HG03060 (cell line): Measurements from ENCODE around the gene LIMCH1.
"Not testable (repeated sequence)": the region's sequence is repeated elsewhere in the genome, so short reads cannot be mapped to it uniquely, and the experiment has no call there.

Source experiments
- ATAC-seq: cut with Tn5 transposase; IDR thresholded peaks from one replicate; pipeline ENCODE4 v1.9.1; 2021; ENCODE audit warnings: low read depth, moderate number of reproducible peaks; ENCODE audit not compliant: unreplicated experiment

LIMCH1 gene

DNA sequence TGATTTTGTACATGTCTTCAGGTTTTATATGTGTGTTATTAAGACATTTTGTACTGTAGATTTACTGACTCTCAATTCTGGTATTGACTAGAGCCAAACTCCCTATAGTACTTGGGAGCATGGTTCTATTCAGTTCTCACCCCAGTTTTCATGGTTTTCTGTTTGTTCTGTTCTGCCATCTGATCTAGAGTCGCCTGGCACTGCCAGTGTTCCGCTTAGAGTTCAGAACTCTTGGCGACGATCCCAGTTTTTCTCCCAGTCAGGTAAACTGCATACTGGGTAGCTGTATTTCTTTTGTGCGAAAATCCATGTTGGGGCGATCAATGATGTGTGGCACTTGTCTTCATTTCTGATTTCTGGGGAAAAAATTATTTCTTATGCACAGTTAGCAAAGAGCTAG lies 132.6 kb downstream of the LIMCH1 start:
- no peak for ATAC-seq

GRCh38 chr4:41670982-41671381 lies 133.0 kb downstream of the LIMCH1 start:
- no peak for ATAC-seq

GRCh38 chr4:41678086-41678816 lies 140.3 kb downstream of the LIMCH1 start:
- no peak for ATAC-seq

GRCh38 chr4:41678951-41679350 lies 141.0 kb downstream of the LIMCH1 start:
- ATAC-seq: no peak

- ATAC-seq: no peak
Observed at GRCh38 chr4:41679991-41680390, 142.0 kb downstream of the LIMCH1 start.

DNA sequence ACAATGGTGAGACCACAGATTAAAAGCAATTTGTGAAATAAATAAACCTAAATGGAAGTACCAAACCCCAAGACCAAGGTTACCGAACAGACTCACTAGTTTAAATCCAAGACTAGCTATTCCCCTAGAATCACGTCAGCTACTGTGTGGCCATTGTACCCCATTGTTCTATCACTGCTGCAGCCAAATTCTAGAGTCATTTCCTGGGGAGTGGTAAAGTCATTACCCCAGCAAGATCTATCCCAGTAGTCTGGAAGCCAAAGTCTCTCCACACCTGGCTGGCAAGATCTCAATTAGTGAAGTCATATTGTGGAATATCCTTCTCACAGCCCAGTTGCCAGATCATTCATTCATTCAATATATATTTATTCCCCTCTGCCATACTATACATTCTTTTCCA lies 143.1 kb downstream of the LIMCH1 start:
- ATAC-seq: no peak

DNA sequence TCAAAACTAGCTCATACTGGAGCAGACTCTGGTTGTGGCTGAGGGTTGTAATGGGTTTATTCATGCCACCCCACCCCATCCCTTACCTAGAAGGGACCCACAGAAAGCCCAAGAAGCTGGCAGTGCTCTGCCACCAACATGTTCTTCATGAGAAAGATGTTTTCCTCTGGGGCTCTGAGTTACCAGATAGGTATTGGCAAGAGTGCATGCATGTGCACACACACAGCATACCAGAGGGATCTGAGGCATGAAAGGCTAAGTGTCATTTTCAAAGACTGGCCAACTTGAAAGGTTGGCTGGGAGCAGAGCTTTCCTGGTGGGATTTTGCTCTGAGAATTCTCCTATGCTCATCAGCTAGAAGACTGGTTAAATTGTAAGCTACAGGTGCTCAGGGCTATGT lies 145.4 kb downstream of the LIMCH1 start:
- ATAC-seq: no peak

DNA sequence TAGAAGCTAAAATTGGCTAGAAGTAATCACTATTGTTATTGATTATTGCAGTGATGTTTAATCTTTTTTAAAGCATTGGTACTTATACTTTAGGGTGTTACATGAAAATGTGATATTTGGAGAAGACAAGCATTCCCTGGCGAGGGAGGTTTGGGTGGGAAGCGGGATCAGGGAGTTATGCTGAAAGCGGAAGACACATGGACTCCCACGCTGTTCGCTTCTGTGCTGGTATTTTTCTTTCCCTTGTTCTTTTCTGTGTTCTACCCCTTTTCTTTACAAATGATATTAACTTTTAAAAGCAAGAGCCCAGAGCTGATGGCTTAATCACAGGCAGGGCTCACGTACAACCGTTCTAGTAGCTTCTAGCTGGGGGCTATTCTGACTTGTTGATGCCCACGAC lies 148.9 kb downstream of the LIMCH1 start:
- no peak for ATAC-seq

DNA sequence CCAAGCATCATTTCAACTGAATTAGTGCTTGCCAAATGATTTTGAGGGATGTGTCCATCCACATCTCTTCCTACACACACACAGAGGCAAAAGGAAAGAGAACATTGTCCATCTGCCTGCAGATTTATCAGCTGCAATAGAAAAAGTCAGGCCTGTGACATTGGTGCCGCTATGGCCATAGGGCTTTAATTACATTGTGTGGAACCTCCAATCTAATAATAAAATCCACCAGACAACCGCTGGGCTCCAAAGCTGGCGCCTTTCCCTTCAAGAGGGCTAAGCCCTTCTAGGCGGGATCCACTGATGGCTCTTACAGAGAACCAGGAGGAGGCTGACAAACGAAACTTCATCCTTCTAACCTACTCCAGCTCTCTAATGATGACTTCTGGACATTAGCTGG lies 150.0 kb downstream of the LIMCH1 start:
- no peak for ATAC-seq

DNA sequence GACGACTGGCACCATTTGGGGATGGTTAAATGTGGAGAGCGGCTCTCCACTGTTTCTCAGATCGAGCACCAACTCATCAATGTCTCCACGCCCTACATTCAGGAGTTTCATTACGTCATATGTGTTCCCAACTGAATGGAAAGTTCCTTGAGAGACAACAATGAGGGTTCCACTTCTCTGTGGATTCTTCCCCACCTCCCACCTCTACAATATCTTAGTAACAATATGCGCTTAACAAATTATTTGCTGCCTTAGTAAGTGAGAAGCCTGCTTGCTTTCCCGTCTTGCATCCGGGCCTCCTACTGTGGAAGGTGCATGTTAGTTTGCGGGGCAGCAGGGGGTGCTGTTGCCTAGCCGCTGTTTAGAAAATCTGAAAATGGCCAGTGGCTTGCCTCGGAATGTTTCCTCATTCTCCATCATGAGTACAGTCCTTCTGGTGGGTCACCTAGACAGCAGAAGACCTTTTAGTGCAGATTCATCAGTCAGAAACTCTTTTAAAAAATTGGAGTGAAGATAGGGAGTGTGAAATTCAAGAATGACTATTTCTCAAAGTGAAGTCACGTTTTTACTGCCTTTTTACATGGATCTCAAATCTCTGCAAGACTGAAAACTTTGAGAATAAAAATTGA lies 154.9 kb downstream of the LIMCH1 start:
- peak; percentile 55 for ATAC-seq

GRCh38 chr4:41693629-41694028 lies 155.7 kb downstream of the LIMCH1 start:
- no peak for ATAC-seq

- ATAC-seq: no peak
Observed at GRCh38 chr4:41696131-41696530, 158.2 kb downstream of the LIMCH1 start.

GRCh38 chr4:41696763-41697162 lies 158.8 kb downstream of the LIMCH1 start:
- ATAC-seq: no peak

DNA sequence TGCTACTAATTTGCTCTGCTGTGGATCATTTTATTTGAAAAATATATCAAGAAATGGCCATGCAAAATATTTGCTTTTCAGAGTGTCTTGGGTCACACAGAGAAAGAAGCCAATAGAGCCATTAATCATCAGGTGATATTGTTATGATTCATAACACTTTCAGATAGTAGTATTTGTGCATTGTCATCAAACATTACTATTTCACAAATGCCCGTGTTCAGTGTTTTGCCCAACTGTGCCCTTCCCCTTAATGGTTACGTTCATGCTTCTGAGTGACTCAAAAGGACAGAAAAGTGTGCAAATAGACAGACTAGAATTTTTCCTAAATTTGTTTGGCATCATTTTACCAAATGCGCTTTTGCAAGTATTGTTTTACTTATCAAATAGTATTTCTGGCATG lies 164.0 kb downstream of the LIMCH1 start:
- ATAC-seq: no peak

GRCh38 chr4:41702770-41703169 lies 164.8 kb downstream of the LIMCH1 start:
- ATAC-seq: no peak

DNA sequence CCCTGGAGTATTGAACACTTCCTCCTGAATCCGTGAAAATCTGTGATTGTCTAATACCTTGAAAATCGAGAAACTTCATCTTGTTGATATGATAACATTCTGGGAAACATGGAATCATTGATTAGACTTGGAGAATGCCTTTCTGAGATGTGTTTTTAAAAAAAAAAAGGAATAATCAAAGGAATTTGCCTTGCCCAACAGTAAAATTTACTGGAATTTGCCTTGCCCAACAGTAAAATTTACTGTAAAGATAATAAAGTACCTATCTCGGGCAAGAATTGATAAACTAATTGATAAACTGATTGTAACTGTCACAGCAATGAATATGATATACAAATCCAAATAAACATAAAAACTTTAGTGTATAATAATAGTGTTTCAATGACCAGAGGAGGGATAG lies 165.8 kb downstream of the LIMCH1 start:
- no peak for ATAC-seq

- no peak for ATAC-seq
Observed at GRCh38 chr4:41709844-41710481, 172.0 kb downstream of the LIMCH1 start.

GRCh38 chr4:41711654-41712053 lies 173.7 kb downstream of the LIMCH1 start:
- ATAC-seq: not testable (repeated sequence)

DNA sequence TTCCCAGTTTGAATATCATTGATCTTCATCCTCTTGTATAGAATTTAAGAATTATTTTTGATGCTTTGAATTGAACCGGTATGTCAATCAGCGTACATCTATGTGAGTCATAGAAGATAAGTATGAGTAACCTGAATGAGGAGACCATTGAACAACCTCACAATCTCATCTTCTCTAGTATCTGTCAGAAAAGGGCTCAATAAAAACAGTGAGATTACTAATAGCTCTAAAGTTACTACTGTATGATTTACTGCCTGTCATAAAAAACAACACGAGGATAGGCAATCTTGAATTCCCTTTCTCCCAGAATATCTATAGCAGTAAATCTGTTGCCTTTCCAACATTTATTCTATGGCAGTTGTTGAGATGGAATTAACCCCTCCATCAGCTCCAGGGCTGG lies 174.5 kb downstream of the LIMCH1 start:
- no peak for ATAC-seq

DNA sequence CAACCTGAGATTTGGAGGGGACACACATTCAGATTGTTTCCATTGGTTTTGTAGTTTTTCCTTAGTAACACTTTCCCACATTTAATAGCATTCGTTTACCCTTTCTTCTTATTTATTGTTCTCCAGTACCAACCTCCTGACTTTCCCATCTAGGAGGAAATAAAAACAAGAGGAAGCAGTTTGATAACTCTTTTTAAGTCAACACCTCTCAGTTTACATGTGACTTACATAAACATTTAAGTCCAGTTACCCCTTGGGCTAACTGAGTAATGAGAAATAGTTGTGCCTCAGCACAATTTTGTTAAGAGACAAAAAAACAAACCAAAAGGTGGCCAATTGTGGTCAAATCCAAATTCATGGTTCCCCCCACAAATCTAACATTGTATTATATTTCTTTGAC lies 175.8 kb downstream of the LIMCH1 start:
- ATAC-seq: no peak

DNA sequence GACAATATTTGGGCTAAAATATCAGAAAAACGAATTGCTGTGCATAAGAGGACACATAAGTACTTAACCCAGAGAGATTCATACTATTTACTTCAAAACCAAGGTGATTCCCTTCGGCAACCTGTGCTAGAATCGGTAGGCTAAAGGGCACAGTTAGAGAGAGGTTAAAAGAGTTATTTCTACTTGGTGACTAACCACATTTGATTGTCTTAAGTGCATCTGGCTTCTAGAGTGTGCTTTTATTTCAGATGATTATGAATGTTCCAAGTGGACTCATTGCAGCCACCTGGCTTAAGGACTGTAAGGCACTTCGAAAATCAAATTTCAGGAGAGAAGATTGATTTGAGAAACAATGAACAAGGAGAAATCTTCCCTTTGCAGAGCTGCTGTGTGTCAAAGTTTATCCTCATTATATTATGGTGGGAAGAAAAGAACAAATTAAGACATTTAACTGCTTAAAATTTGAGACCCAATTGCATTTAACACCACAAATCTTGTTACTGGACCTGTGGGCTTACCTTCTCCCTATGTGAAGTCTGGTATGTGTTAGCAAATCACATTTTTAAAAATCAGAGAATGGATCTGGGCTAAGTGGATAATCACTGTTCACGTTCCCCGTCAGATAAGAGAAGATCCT lies 176.5 kb downstream of the LIMCH1 start:
- ATAC-seq: no peak
